ENCODE measurements around the gene METTL8.

DNA sequence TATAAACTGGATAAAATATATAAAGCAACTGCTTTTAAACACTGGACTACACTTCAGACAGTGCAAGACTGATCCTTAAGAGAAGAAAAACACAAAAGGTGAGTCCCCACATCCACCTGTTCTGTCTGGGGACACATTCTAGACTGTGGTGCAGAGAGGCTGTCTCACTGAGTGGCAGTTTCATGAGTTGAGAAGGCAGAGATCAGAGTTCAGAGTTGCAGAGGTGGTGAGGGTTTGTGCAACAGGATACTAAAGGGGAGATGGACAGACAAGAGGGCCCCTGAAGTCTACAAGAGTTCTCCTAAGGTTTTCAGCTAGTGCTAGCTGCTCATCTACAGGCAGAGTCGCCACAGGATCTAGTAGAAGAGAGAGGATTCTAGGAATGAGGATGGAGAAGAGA, 68.0 kb downstream of the METTL8 start:
- TF ChIP-seq, protein P1, sequence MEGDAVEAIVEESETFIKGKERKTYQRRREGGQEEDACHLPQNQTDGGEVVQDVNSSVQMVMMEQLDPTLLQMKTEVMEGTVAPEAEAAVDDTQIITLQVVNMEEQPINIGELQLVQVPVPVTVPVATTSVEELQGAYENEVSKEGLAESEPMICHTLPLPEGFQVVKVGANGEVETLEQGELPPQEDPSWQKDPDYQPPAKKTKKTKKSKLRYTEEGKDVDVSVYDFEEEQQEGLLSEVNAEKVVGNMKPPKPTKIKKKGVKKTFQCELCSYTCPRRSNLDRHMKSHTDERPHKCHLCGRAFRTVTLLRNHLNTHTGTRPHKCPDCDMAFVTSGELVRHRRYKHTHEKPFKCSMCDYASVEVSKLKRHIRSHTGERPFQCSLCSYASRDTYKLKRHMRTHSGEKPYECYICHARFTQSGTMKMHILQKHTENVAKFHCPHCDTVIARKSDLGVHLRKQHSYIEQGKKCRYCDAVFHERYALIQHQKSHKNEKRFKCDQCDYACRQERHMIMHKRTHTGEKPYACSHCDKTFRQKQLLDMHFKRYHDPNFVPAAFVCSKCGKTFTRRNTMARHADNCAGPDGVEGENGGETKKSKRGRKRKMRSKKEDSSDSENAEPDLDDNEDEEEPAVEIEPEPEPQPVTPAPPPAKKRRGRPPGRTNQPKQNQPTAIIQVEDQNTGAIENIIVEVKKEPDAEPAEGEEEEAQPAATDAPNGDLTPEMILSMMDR (IDR thresholded peaks at IDR 0.05), result no peak
- no peak for TF ChIP-seq POLR2A (IDR thresholded peaks at IDR 0.05)
- TF ChIP-seq POLR2AphosphoS5 (IDR thresholded peaks at IDR 0.05), result no peak
- no peak for TF ChIP-seq EP300 (IDR thresholded peaks at IDR 0.05)
